Thyroid gland (tissue), 4 donors: ENCODE measurements around the gene ACOT13. TPM values are rescaled to one million over a fixed set of nuclear protein-coding genes. Genes with fewer than 3 reads are reported as not detected.
"Not testable (repeated sequence)": the region's sequence is repeated elsewhere in the genome, so short reads cannot be mapped to it uniquely, and the experiment has no call there.

Experiments
- DNase-seq, 2 donors: peaks; one replicate each; pipeline ENCODE4 v3.0.0-alpha.2; 2019
- H3K27ac ChIP-seq, 3 donors: fragments of 200-600 bp; sonication (generic); 1 replicate in 2 of 3; 2 replicates in 1 of 3; pipeline ENCODE4 v1.5.1; 2016 to 2019; ENCODE audit warnings: mild to moderate bottlenecking in 1 of 3, moderate library complexity in 1 of 3
- H3K27me3 ChIP-seq: fragments of 200-600 bp; sonication (generic); one replicate; pipeline ENCODE4 v1.5.1; 2019
- H3K36me3 ChIP-seq, 2 donors: fragments of 200-600 bp; sonication (generic); one replicate each; pipeline ENCODE4 v1.5.1; 2016 to 2019
- H3K4me1 ChIP-seq, 2 donors: fragments of 200-600 bp; sonication (generic); one replicate each; pipeline ENCODE4 v1.5.1; 2017 to 2019
- H3K4me3 ChIP-seq, 3 donors: fragments of 200-600 bp; sonication (generic); replicated peaks in 1 of 3; 1 replicate in 2 of 3; 2 replicates in 1 of 3; pipeline ENCODE4 v1.5.1; 2016; ENCODE audit warnings: mild to moderate bottlenecking in 1 of 3
- H3K9me3 ChIP-seq: fragments of 200-600 bp; sonication (generic); one replicate; pipeline ENCODE4 v1.5.1; 2017
- POLR2A ChIP-seq, 2 donors: fragments of 450-650 bp; IDR thresholded peaks; one replicate each; pipeline ENCODE4 v1.6.1; 2017; ENCODE audit warnings: antibody characterized with exemption in 2 of 2, mild to moderate bottlenecking in 2 of 2, moderate library complexity in 1 of 2
- WGBS, 2 donors: methylation state at CpG; one replicate each; pipeline ENCODE4 v1.1.5; 2017; 5-methylcytosine and 5-hydroxymethylcytosine counted together
- intact Hi-C: fragments of 100-400 bp; cut with DNase I; formaldehyde crosslinking; loops from one replicate; pipeline ENCODE4 v1.15.1; 2023
- total RNA-seq, 4 donors: library from RNA; depleted of rRNA; stranded (reverse); fragments of >200 nt; gene quantifications; one replicate each; pipeline ENCODE4 v1.2.3, GENCODE V29; 2016
- TF ChIP-seq, protein P1 (sequence below), 6 experiments: fragments of 200-600 bp in 3 of 6; fragments of 450-650 bp in 3 of 6; sonication (generic) in 3 of 6; IDR thresholded peaks; one replicate each; pipeline ENCODE4 v1.5.1; 2016 to 2019; ENCODE audit warnings: antibody characterized with exemption in 6 of 6, mild to moderate bottlenecking in 2 of 6, inconsistent platforms in 1 of 6, moderate library complexity in 1 of 6

Gene ACOT13
- total RNA-seq, 4 donors from 2014 or later, result 5.5 to 13.3 (median 8.6) TPM

DNA sequence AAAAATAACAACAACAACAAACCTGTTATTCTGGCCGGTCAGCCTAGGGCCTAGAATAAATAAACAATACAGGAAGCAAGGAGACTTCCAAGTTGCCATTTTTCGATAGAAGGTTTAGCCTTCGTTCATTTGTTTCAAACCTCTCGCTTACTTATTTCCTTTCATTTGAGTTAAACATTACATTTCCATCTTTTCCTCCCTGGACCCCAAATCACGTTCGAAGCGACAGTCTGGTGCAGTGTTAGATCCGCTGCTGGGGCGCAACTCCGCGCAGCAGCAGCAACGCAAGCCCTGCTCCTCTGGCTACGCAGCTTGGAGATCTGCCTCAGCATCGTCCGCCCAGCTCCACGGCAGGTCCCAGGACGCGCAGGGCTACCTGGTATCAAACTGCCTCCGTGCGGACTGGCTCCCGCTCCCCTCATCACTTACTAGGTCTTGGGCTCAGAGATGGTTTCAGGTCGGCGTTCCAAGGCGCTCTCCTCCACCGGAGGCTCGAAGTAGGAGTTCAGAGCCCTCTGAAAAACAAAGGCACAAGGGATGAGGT lies 708 bp upstream of the ACOT13 start:
- H3K4me3 ChIP-seq, result peak overlapping the region; percentile 64 to 82 (median 80)
- peak; percentile 59 to 60 for DNase-seq
- H3K9me3 ChIP-seq, result no peaks in the 10 kb centered on the region
- WGBS, 2 donors, result 0 to 1% methylated on average over 18 to 26 of the region's 26 CpGs
- H3K27ac ChIP-seq, result peak overlapping the region; percentile 74 to 86 (median 83)
- intact Hi-C loops, result loop anchor here (5.0 kb wide), 1 partner anchor 56 kb away; no protein-coding TSS in a partner anchor
- peaks cover 3 to 4% of the 10 kb centered on the region in 2 donors for H3K36me3 ChIP-seq
- no peaks in the 10 kb centered on the region for H3K27me3 ChIP-seq
- no peak for TF ChIP-seq POLR2A (IDR thresholded peaks at IDR 0.05)
- TF ChIP-seq, protein P1, sequence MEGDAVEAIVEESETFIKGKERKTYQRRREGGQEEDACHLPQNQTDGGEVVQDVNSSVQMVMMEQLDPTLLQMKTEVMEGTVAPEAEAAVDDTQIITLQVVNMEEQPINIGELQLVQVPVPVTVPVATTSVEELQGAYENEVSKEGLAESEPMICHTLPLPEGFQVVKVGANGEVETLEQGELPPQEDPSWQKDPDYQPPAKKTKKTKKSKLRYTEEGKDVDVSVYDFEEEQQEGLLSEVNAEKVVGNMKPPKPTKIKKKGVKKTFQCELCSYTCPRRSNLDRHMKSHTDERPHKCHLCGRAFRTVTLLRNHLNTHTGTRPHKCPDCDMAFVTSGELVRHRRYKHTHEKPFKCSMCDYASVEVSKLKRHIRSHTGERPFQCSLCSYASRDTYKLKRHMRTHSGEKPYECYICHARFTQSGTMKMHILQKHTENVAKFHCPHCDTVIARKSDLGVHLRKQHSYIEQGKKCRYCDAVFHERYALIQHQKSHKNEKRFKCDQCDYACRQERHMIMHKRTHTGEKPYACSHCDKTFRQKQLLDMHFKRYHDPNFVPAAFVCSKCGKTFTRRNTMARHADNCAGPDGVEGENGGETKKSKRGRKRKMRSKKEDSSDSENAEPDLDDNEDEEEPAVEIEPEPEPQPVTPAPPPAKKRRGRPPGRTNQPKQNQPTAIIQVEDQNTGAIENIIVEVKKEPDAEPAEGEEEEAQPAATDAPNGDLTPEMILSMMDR (IDR thresholded peaks at IDR 0.05), result no peak
- peaks cover 14 to 22% of the 10 kb centered on the region in 2 donors for H3K4me1 ChIP-seq

DNA sequence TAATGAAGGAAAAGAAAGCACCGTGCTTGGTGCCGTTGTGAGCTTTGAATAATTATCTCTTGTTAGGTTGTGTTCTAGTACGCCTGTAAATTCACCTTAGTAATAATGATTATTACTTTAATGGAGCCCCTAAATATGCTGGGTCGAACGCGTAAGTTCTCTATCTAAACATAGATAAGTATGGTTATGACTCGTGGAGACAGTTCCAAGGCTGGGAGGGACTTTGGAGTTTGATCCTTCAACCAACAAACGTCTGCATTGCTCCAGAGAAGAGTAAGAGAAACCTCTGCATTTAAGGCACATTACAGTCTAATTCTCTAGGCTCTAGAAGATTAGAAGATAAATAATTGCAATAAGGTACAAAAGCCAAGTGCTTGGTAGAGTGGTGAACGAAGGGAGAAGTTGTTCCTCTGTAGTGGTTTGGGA lies 514 bp downstream of the ACOT13 start:
- H3K27me3 ChIP-seq, result no peaks in the 10 kb centered on the region
- H3K4me3 ChIP-seq, result peak overlapping the region; percentile 42 to 80 (median 62)
- intact Hi-C loops, result loop anchor here (5.0 kb wide), 1 partner anchor 55 kb away; no protein-coding TSS in a partner anchor
- TF ChIP-seq, protein P1 (IDR thresholded peaks at IDR 0.05), result no peak
- TF ChIP-seq POLR2A (IDR thresholded peaks at IDR 0.05), result no peak
- H3K4me1 ChIP-seq, result peaks cover 14 to 22% of the 10 kb centered on the region in 2 donors
- H3K27ac ChIP-seq, result peak overlapping the region; percentile 74 to 86 (median 83)
- WGBS, 2 donors, result 5 to 12% methylated on average over 9 of the region's 9 CpGs
- DNase-seq, result no peak
- H3K36me3 ChIP-seq, result peaks cover 3 to 4% of the 10 kb centered on the region in 2 donors
- H3K9me3 ChIP-seq, result no peaks in the 10 kb centered on the region

DNA sequence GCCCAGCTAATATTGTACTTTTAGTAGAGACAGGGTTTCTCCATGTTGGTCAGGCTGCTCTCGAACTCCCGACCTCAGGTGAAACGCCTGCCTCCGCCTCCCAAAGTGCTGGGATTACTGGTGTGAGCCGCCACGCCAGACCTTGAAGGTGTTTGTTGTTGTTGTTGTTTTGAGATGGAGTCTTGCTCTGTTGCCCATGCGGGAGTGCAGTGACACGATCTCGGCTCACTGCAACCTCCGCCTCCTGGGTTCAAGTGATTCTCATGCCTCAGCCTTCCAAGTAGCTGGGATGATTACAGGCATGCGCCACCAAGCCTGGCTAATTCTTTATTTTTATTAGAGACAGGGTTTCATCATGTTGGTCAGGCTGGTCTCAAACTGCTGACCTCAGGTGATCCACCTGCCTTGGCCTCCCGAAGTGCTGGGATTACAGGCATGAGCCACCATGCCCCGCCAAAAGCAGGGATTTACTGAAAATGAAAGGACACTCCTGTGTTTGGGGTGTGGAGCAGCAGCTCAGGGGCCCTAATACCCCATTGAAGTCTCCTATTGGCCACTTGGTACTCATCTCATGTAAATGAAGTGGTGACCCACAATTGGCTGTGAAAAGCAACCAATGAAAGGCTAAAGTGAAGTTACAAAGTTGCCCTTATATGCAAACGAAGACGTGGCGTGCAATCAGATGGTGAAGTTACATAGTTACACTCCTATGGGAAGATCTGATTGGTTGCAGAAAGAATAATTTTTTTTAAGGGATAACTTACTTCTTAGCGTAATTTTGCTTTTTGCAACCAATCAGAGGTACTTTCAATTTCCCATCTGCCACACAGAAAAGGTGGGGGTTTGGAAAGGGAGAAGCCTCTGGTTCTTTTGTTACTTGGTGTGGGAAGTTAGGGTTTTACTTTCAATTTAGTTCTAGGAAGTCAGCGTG lies 1.5 kb downstream of the ACOT13 start:
- H3K27me3 ChIP-seq, H3K9me3 ChIP-seq, H3K36me3 ChIP-seq, H3K27ac ChIP-seq, DNase-seq: not testable (repeated sequence)
- H3K4me1 ChIP-seq, result peaks cover 14 to 22% of the 10 kb centered on the region in 2 donors
- intact Hi-C loops, result loop anchor here (5.0 kb wide), 1 partner anchor 54 kb away; no protein-coding TSS in a partner anchor
- peak overlapping the region in 1 of 3 donors; percentile 80 for H3K4me3 ChIP-seq
- 94 to 98% methylated on average over 18 of the region's 18 CpGs for WGBS, 2 donors

DNA sequence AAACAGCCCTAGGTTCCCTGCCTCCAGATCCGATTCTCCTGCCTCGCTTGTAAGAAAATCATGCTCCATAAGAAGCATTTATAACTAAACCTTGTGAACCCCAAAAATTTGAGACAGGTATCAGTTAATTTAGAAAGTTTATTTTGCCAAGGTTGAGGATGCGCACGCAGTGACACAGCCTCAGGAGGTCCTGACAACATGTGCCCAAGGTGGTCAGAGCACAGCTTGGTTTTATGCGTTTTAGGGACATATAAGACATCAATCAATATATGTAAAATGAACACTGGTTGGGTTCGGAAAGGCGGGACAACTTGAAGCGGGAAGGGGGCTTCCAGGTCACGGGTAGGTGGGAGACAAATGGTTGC lies 2.1 kb downstream of the ACOT13 start:
- 96 to 98% methylated on average over 9 of the region's 9 CpGs for WGBS, 2 donors
- TF ChIP-seq, protein P1 (IDR thresholded peaks at IDR 0.05), result no peak
- no peak for TF ChIP-seq POLR2A (IDR thresholded peaks at IDR 0.05)
- Histone ChIP-seq H3K9me3 (no peaks in the 10 kb centered on the region), H3K27me3 (no peaks in the 10 kb centered on the region), H3K36me3 (no peaks in the 10 kb centered on the region), H3K4me3 (no peak overlapping the region), H3K27ac (no peak overlapping the region), H3K4me1 (peaks cover 14 to 22% of the 10 kb centered on the region in 2 donors)
- DNase-seq, result no peak
- intact Hi-C loops, result loop anchor here (5.0 kb wide), 1 partner anchor 53 kb away; no protein-coding TSS in a partner anchor

DNA sequence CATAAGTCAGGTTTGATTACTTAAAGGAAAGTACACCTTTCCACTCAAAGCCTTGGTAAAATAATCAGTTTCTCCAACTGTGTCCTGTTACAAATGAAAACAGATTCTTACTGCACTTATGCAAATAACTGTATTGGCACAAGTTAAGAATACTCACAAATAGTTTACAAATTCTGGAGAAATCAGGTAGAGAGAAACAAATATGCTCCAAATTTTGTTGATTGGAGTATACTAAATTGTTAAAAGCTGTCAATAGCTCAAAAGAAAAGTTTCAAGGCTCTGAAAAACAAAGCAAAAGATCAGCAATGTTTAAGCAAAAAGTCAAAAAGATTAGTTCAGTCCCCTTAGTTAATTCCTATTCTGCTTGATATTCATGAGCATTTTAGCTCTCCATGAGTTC lies 3.6 kb downstream of the ACOT13 start:
- H3K36me3 ChIP-seq, H3K4me3 ChIP-seq, DNase-seq, H3K27me3 ChIP-seq, H3K9me3 ChIP-seq, H3K27ac ChIP-seq, intact Hi-C loops: not testable (repeated sequence)
- peaks cover 7 to 15% of the 10 kb centered on the region in 2 donors for H3K4me1 ChIP-seq

DNA sequence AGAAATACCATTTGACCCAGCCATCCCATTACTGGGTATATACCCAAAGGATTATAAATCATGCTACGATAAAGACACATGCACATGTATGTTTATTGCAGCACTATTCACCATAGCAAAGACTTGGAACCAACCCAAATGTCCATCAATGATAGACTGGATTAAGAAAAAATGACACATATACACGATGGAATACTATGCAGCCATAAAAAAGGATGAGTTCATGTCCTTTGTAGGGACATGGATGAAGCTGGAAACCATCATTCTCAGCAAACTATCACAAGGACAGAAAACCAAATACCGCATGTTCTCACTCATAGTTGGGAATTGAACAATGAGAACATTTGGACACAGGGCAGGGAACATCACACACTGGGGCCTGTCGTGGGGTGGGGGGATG lies 4.2 kb downstream of the ACOT13 start:
- H3K27me3 ChIP-seq, intact Hi-C loops, H3K36me3 ChIP-seq, H3K4me3 ChIP-seq, DNase-seq, H3K9me3 ChIP-seq, H3K27ac ChIP-seq: not testable (repeated sequence)
- peaks cover 6 to 11% of the 10 kb centered on the region in 2 donors for H3K4me1 ChIP-seq
- WGBS, 2 donors, result 95 to 96% methylated on average over 4 of the region's 4 CpGs
